Endometrial microvascular endothelial cells (primary cell): ENCODE data around the gene MAGIX. TPM values are rescaled to one million over a fixed set of nuclear protein-coding genes. Genes with fewer than 3 reads are reported as not detected.

ENCODE experiments used
- total RNA-seq: library from RNA; depleted of rRNA; stranded (reverse); fragments of >200 nt; gene quantifications from one replicate; pipeline ENCODE4 v1.2.3, GENCODE V29; 2015; ENCODE audit errors: inconsistent ontology term

The MAGIX gene
- total RNA-seq, 1 donor from 2014 or later: 3.7 TPM

Other genes with a start within 250 kb of the MAGIX start
- gene PIM2, start 243.7 kb upstream of the MAGIX start, total RNA-seq: 5.3 TPM
- gene OTUD5, start 205.2 kb upstream of the MAGIX start, total RNA-seq: 27.3 TPM
- gene KCND1, start 190.9 kb upstream of the MAGIX start, total RNA-seq: 1.4 TPM
- gene GRIPAP1, start 160.5 kb upstream of the MAGIX start, total RNA-seq: 21.2 TPM
- 82.3 TPM for gene TFE3, start 119.4 kb upstream of the MAGIX start, total RNA-seq
- gene CCDC120, start 103.8 kb upstream of the MAGIX start, total RNA-seq: 1.0 TPM
- 11.2 TPM for gene PRAF2, start 88.8 kb upstream of the MAGIX start, total RNA-seq
- gene WDR45, start 82.9 kb upstream of the MAGIX start, total RNA-seq: 33.7 TPM
- 29.1 TPM for gene GPKOW, start 39.0 kb upstream of the MAGIX start, total RNA-seq
- 135 TPM for gene PLP2, start 9.1 kb downstream of the MAGIX start, total RNA-seq
- gene PRICKLE3, start 23.6 kb downstream of the MAGIX start, total RNA-seq: 23.4 TPM
- gene SYP, start 37.4 kb downstream of the MAGIX start, total RNA-seq: 0.09 TPM
- not detected for gene CACNA1F, start 70.6 kb downstream of the MAGIX start, total RNA-seq
- gene CCDC22, start 72.7 kb downstream of the MAGIX start, total RNA-seq: 25.9 TPM
- gene FOXP3, start 102.0 kb downstream of the MAGIX start, total RNA-seq: 0.28 TPM
- 0.84 TPM for gene PPP1R3F, start 107.0 kb downstream of the MAGIX start, total RNA-seq
- gene GAGE10, start 140.9 kb downstream of the MAGIX start, total RNA-seq: not detected
- gene GAGE12J, start 159.3 kb downstream of the MAGIX start, total RNA-seq: not detected
- not detected for gene GAGE13, start 168.8 kb downstream of the MAGIX start, total RNA-seq